NCI-H526 (cell line): ENCODE measurements around the gene EXOC4.

ENCODE experiments used
- DNase-seq, 2 experiments: peaks; one replicate each; lab custom pipeline; 2025; lab: John Stamatoyannopoulos, UW

EXOC4 gene

GRCh38 chr7:133936074-133936473 is 683.2 kb downstream of the EXOC4 start:
- DNase-seq, result no peak

GRCh38 chr7:133937786-133938185 is 684.9 kb downstream of the EXOC4 start:
- no peak for DNase-seq

- DNase-seq, result no peak
Observed at GRCh38 chr7:133940368-133940767, 687.5 kb downstream of the EXOC4 start.

DNA sequence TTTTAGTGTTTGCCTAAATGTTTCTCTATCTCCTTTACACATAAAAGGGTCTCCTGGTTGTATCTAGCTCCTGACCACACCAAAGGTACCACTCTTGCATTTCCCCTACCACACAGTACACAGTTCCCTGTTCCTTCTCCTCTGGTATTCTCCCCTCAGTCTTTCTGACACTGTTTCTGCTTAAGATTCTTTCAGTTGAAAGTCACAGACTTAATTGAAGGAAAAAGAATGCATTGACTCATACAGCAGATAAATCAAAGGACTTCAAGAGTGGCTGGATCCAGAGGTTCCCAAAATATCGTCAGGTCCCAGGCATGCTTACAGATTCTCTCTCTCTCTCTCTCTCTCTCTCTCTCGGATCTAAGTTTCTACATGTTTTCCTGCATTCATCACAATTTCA is 688.6 kb downstream of the EXOC4 start:
- DNase-seq, result no peak

GRCh38 chr7:133945497-133945896 is 692.6 kb downstream of the EXOC4 start:
- DNase-seq, result no peak

- no peak for DNase-seq
Observed at GRCh38 chr7:133947458-133948254, 694.8 kb downstream of the EXOC4 start.

DNA sequence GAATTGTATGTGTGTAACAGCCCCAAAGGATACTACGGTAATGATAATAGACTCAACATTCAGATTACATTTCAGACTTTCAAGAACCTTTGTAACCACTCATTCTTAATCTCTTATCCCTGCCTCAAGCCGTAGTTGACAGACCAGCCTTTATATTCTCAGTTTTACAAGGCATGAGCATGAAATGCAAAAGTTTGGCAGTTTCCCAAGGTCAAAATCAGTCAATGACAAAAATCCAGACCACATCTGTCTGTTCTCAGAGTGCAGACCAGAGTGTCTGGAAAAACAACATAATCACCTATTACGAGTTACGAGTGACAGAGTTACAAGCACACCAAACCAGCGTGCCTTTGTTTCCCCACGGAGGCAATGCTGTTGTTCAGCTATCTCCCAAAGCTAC is 695.7 kb downstream of the EXOC4 start:
- no peak for DNase-seq

- no peak for DNase-seq
Observed at GRCh38 chr7:133950855-133951254, 698.0 kb downstream of the EXOC4 start.

DNA sequence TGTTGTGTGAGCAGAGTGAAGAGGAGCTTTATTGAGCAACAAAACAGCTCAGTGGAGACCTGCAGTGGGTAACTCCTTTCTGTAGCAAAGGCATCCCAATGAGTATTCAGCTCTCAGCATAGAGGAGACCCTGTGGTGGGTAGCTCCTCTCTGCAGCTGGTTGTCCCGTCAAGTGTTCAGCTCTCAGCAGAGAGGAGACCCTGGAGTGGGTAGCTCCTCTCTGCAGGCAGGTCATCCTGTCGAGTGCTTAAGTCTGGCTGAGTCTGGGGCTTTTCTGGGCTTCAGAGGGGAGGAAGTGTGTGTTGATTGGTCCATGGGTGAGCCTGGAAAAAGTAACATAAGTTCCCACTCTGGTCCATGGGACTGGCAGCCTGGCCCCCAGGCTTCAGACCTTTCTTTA is 702.3 kb downstream of the EXOC4 start:
- no peak for DNase-seq

DNA sequence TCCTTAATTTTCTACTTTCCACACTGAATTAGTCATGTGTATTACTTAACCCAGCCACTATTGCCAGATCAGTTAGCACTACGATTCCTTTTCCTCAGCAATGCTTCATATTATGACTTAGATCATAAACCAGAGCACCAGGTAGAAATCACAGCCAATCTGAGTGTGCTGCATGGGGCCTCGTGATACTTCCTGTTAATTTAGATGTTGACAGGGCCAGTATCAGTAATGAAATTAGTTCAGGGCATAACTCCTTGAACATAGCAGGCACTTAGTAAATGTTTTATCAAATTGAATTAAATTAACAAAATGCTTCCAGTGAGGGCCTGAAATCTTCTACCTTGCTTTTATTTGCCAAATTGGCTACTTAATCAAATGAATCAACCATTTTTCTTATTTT is 705.0 kb downstream of the EXOC4 start:
- DNase-seq, result no peak

DNA sequence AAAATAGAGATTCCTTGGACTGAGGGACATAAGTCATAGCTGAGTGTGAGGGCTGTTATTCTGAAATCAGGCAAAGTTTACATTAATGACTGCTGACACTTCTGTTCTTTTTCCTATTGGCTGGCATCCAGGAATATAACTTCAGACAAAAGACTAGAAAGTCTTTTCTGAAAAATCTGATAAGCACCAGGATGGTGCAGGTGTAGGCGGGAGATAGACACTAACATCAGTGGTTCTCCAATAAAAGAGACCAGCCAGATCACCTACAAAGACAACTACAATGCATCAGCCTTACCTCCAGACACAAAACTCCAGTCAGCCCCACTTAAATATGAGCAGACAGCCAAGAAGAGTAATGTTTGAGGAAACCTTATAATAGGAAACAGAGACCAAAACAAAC is 705.9 kb downstream of the EXOC4 start:
- no peak for DNase-seq

DNA sequence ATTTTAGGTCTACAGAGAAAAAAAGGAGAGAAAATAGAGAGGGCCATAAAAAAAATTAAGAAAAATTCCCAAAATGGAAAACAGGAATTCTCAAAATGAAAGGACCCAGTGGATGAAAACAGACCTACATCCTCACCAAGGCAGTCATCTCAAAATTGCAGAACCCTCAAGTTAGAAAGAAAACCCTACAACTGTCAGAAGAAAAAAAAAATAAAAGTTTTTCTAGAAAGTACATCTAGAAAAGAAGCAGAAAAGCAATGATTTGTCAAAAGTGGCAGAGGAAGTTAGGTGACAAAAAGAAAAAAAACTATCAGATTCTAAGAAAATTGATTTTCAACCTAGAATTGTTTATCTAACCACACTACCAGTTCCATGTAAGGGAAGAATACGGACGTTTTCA is 706.6 kb downstream of the EXOC4 start:
- DNase-seq, result no peak

- DNase-seq, result no peak
Observed at GRCh38 chr7:133961724-133962123, 708.8 kb downstream of the EXOC4 start.

DNA sequence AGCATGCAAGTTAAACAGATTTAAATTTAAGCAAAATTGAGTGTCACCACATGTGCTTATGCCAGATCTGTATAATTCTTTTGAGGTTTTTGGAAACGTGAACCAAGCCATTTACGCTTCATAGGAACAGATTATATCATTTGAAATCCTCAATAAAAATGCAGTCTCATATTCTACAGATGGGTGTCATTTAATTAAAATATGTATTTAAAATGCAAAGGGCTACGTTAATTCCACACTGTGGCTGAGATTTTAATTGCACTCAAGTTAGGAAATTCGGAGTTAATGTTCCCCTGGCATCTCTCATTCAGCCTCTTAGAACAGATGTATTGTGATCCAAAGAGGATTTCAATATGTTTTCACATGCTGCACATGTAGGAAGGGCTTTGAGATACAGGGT is 709.8 kb downstream of the EXOC4 start:
- DNase-seq, result no peak

GRCh38 chr7:133963629-133964028 is 710.8 kb downstream of the EXOC4 start:
- no peak for DNase-seq

- no peak for DNase-seq
Observed at GRCh38 chr7:133971625-133972024, 718.7 kb downstream of the EXOC4 start.

GRCh38 chr7:133973710-133974109 is 720.8 kb downstream of the EXOC4 start:
- no peak for DNase-seq

DNA sequence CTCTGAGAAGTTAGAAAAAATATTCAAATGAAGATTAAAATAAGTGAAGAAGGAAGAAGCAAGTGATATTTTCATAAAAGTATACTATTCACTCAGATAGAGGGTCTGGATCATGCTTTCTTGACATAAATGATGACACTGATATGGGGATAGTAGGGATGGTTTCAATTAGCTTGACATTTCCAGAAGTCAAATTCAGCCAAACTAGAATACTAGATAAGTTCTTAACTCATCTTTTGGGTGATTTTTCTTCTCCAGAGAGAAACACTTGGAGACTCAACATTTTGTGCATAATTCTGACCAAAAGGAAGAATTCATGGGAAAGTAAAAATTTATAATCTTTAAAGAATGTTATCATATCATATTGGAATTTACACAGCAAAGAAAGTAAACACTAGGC is 722.3 kb downstream of the EXOC4 start:
- no peak for DNase-seq

- no peak for DNase-seq
Observed at GRCh38 chr7:133976140-133976539, 723.3 kb downstream of the EXOC4 start.

GRCh38 chr7:133977409-133978274 is 724.8 kb downstream of the EXOC4 start:
- DNase-seq, result no peak

GRCh38 chr7:133978502-133979295 is 725.8 kb downstream of the EXOC4 start:
- DNase-seq, result no peak

DNA sequence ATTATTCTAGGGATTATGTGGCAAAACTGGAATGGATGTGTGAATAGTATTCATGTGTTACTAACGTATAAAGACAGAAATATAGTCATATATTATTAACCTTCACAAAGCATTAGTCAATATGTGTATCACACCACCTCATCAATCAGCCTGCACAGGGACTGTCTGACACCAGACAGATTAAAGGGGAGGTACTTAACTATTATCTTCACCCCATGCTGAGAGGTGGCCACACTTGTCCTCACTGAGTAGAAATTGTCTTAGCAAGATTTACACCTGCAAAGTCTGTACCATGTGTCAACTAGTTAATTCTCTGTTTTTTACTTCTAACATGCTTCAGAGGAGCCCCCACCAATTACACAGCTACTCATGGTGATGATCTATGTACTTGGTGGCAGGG is 727.9 kb downstream of the EXOC4 start:
- DNase-seq, result no peak
